Islet of Langerhans (tissue), 1 donor: ENCODE data around the gene HOXC9.

Source experiments
- FAIRE-seq: peaks from one replicate; lab custom pipeline; 2011; peaks lifted over from hg19 to GRCh38; lab: Jason Lieb, UNC

HOXC9 gene

DNA sequence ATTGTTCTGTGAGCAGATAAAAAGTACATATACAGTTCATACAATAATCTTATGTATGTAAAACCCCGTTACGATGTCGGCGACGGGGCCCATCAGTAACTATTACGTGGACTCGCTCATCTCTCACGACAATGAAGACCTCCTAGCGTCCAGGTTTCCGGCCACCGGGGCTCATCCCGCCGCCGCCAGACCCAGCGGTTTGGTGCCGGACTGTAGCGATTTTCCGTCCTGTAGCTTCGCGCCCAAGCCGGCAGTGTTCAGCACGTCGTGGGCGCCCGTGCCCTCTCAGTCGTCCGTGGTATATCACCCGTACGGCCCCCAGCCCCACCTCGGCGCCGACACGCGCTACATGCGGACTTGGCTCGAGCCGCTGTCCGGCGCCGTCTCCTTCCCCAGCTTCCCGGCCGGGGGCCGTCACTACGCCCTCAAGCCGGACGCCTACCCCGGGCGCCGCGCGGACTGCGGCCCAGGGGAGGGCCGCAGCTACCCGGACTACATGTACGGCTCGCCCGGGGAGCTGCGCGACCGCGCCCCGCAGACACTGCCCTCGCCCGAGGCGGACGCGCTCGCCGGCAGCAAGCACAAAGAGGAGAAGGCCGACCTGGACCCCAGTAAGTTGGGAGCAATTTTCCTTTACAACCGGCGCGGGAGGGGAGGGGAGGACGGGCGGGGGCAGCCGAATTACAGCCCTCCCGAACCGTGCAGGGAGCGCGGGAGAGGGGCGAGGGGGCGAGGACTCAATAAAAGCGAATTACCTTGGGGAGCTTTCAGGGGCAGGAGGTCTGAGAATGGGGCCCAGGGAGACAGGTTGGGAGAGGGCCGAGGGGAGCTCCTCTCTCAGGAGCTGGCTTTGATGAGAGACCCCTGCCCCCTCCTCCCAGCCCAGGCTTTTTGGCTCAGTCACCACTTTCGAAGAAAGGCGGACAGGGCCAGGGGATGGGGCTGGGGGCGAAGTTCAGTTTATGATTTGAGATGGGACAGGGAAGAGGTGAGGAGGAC is at the start of gene HOXC9:
HOXC9 (plus strand) TSS at position 46 of the 999 bp plus-strand sequence; CDS start at position 74, 28 bp downstream.
- no peak for FAIRE-seq

DNA sequence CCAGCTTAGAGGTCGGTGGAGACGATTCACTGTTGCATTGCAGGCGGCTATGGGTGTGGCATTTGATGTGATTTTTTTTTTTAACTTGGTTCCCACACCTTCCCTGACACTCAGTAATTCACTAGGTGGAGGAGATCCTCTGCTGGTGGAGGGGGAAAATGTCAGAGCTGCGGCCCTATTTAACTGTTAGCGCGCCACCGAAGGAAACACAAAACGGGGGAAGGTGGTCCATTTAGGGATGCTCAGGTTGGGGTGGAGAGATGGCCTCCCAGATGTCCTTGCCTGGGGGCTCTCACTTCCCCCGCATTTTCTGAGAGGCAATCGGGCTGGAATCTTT is 49.6 kb upstream of the HOXC9 start:
- no peak for FAIRE-seq

DNA sequence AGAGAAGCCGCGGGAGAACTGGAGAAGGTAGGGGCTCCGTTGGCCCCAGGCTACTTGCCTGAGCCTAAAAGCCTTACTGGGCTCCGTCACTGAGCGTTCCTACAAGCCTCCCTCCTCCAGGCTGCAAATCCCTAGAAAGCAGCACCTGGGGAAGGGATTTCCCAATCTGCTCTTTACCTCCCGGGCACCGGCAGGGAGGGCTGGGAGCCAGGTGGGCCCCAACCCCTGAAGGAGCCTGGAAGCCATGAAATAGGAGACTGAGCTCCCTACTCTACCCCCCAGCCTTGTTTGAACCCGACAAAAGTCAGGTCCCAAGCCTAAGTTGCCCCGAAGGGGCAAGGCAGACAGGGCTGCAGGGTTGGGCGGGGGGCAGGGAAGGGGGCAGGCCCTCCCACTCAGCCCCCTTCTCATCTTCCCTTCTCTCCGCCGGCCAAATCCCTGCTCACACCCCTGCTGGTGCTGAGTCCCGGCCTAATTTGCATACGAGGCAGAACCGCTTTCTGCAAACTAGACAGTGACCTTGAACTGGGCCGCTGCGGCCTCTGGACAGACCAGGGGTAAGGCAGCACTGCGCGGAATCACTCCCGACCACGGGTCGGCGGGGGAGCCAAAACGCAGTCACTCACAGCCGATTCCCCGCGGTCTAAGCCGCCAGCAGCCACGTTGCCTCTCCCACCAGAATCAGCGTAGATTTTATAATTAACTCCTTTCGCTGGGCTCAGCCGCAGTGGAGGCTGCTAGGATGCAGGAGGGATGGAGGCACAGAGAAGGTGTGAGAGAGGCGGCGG is 49.0 kb upstream of the HOXC9 start:
- no peak for FAIRE-seq

DNA sequence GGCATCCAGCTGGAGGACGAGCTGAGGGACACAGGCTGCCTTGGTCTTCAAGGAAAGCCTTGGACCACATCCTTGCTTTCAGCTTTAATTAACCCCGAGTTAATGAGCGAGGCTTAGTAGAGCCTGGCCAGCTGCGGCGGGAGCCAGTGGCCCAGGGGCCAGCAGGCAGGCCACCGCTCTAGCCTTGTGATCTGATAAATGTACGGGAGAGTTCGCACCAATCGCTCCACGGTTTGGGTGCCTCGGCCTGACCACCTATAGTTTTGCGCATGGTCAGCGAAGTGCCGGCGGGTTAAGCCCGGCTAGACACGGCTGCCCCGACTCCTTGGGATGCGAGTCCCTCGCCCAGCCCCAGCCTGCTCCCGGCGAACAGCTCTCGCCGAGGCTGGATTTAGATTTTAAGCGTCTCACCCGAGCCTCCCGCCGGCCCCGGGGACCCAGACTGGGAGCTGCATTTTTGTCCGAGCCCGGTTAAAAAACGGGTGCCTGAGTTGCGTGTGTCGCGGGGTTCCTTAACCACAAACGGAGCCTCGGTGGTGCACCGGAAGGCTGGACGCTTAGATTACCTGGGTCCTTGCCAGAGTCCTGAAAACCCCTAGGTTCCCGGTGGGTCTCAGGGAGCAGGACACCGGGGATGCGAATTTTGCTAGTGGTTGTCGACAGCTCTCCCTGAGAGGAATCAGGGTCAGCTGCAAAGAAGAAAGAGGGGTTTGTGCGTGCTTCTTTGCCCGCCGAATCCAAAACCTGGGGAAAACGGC is 48.2 kb upstream of the HOXC9 start:
- FAIRE-seq: no peak

DNA sequence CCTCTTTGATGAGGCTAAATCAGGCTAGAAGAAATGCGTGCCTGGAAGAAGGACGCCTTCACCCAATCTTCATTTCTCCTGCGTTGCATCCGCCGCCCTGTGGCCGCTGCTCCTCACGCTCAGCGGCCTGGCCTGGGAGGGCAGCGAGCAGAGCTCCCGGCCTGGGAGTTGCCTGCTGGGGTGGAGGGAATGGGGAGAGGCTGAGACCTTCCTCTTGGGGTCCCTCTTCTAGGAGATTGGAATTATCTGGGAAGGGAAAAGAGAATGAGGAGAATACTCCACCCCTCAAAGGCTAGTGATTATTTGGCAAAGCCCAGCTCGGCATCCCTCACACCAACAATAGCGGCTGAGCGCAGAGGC is 47.6 kb upstream of the HOXC9 start:
- no peak for FAIRE-seq

DNA sequence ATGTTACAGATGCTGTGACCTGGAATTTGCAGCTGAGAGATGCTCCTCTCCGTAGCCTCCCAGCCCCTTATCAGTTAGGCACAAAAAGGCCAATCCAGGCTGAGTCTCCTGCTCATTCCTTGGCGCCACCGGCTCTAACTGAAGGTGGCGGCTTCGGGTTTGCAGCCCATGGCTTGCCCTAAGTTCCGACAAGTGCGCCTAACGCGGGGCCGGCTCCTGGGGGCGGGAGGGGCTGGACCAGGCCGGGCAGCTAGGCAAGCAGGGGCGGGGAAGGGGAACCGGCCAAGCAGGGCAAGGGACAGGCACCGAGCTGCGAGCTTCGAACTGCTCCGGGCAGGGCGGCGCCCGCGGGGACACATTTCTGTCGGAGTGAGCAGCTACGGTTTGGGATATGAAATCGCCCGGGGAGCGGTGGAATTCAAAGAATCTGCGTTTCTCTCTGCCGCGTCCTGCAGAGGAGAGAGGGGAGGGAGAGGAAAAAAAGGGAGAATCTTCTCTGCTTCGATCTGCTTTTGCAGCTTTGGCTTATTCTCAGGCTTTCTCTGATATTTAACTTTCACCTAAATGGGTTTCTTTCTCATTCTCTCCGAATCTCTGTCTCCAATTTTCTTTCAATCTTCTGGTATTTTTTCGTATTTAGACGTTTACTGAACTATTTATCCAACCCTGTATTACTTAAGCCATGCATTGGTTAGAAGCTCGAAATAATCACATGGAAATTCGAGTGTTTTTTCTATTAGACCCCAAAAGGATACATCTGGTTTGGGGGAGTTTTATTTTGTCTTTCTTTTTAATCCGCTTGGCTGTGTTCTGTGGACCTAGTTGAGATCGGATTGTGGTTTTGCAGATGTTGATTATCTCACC is 46.9 kb upstream of the HOXC9 start:
- no peak for FAIRE-seq

DNA sequence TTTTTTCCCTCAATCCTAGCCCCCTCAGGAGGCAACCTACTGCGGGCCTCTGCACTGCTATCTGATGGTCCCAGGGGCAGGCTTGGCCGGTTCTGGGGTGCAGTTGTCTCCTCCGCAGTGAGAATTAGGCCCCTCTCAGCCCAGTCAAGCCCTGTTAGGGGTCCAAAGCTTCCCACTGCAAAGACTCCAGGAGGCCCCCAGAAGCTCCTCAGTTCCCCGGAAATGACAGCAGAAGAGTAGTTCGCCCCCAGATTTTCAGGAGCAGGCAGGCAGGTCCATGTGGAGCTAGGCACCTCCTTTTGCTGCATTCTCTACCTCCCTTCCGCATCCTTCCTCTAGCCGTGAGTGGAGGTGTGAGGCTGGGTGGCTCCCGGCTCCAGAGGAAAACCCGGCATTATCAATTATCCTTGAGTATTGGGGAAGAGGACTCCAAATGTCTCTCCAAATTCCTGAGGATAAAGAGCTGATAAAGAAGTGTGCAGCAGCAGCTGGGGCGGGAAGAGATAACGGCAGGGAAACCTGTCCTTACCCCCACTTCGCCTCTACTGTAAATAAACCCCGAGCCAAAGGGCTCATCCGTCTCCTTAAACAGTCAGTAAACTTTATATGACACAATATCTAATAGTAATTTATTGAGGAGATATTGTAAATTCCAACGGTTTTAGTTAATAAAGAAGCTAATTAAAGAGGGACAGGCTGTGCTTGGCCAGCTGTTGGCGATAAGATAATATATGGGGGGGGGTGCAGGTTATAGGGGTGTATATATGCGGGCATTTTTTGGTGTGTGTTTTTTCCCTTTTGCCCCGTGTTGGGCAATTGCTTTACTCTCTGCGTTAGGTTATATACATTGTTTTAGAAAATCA is 45.9 kb upstream of the HOXC9 start:
- FAIRE-seq: no peak

DNA sequence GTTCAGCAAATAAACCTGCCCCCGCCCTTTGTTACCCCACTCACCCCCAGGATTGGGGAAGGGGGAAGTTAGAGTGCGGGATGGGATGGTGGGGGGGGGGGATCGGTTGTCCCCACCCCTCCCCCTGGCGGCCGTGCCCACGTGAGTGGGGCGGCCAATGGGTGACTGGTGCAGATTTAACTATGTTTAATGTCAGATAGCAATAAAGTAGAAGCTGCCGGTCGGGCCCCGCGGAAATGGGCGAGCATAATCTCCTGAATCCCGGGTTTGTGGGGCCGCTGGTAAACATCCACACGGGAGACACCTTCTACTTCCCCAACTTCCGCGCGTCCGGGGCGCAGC is 45.3 kb upstream of the HOXC9 start, which contains the start of gene HOXC12:
HOXC12 (plus strand) TSS at position 210 of the 342 bp plus-strand sequence; CDS start at position 237, 27 bp downstream.
- no peak for FAIRE-seq

DNA sequence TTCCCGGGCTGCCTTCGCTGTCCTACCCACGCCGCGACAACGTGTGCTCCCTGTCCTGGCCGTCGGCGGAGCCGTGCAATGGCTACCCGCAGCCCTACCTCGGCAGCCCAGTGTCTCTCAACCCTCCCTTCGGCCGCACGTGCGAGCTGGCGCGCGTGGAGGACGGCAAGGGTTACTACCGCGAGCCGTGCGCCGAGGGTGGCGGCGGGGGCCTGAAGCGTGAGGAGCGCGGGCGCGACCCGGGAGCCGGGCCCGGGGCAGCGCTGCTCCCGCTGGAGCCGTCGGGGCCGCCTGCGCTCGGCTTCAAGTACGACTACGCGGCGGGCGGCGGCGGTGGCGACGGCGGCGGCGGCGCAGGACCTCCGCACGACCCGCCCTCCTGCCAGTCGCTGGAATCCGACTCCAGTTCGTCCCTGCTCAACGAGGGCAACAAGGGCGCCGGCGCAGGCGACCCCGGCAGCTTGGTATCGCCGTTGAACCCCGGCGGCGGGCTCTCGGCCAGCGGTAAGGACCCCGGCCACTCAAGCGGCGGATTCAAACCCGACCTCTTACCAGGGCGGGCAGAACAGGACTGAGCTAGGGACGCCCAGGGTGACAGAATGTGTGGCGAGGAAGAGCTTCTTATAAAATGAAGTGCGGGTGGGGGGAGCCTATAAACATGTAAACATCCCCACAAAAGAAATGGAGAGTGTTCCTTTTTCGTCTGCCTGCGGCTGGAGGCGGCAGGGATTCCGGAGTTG is 44.8 kb upstream of the HOXC9 start:
- no peak for FAIRE-seq

DNA sequence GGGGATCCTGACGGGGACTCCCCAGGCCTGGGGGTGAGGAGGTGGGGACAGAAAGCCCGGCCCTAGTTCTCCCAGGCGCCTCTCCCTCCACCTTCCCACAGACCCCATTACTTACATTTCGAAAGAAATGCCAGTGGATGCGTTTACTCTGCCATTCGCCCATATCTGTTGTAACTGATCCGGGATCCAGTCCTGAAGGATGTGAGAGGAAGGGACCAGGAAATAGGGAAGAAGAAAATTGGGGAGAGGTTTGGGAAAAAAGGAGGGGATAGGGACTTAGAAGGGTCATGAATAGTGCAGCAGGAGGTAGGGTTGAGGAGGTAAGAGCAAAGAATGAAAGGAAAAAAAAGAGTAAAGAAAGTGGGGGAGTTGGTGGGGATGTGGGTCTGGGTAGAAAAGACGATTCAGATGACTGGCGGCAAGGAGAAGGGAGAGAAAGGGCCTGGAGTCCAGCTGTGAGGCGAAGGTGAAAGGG is 44.1 kb upstream of the HOXC9 start:
- no peak for FAIRE-seq

DNA sequence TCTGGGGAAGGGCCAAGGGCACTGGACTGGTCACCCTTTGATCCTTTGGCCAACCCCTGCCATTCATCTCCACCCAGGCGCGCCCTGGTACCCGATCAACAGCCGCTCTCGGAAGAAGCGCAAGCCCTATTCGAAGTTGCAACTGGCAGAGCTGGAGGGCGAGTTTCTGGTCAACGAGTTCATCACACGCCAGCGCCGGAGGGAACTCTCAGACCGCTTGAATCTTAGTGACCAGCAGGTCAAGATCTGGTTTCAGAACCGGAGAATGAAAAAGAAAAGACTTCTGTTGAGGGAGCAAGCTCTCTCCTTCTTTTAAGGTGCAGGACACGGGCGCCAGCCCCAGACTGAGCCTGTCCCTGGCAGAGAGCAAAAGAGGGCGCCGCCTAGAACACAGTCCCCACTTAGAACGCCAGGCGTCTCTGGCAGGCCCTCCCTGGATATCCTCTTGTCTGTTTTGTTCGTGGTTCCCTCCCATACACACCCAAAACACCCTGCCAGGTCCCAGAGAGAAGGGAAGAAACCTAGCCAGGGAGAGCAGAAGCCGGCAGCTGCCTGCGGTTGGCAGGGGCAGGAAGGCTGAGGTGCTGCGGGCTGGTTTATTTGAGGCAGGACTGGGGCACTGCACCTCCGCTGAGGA is 43.6 kb upstream of the HOXC9 start:
- FAIRE-seq: no peak

DNA sequence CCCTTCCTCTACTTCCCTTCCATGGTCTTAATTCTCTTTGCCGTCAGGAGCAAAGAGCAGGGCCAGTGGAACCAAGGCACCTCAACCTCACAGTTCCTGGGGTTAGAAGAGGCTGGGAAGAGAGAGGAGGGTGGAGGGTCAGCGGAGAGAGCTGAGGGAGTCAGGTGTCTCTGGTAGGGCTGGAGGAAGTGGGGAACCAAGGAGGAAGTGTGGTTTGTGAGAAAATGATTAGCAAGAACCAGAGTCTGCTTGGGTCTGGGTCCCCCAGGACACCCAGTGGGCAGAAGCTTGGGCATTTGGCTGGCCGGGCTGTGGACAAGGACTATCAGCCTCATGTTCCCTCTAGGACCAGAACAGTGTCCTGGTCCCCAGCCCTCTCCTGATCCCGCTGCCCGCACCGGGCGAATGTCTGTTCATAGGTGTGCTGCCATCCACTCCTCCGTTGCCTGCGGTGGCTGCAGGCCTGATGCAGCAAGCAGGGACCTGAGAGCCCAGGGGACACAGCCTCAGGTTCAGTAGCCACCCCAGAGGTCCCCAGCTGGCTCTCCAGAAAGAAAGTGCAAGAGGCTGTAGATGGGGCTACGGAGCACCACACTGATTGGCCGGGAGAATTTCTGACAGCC is 42.9 kb upstream of the HOXC9 start:
- no peak for FAIRE-seq

DNA sequence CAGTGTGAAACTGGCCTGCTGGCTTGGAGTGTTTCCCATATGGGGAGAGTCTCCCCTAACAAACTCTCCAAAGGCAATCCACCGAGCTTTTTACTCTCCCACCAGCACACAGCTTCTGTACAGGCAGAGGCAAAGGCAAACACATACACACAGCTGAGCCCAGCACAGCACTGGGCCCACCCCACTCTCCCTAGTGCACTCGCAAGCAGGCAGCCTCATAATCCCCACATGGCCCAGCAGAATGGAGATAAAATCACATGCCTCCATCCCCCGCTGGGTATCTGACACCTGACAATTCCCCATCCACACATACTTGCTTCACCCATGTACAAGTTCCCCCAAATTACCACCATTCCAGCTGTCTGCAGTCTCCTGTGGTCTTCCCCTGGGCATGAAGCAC is 41.8 kb upstream of the HOXC9 start:
- no peak for FAIRE-seq

DNA sequence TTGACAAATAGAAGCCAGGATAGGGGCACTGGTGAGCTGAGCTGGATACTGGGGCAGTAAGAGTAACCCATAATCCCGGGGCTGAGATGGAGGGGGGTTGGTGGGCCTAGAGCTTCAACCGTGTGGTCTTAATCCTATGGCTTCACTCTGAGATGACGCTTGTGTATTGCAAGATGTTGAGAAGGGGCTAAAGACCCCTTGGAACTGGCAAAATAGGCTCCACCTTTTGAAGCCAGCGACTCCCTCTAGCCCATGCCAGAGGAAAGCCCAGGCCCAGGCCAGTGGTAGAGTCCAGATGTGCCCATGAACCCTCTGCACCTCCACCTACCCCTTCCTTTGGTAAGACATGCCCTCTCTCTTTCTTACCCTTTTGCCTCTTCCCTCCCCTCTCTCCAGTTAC is 40.6 kb upstream of the HOXC9 start:
- no peak for FAIRE-seq

DNA sequence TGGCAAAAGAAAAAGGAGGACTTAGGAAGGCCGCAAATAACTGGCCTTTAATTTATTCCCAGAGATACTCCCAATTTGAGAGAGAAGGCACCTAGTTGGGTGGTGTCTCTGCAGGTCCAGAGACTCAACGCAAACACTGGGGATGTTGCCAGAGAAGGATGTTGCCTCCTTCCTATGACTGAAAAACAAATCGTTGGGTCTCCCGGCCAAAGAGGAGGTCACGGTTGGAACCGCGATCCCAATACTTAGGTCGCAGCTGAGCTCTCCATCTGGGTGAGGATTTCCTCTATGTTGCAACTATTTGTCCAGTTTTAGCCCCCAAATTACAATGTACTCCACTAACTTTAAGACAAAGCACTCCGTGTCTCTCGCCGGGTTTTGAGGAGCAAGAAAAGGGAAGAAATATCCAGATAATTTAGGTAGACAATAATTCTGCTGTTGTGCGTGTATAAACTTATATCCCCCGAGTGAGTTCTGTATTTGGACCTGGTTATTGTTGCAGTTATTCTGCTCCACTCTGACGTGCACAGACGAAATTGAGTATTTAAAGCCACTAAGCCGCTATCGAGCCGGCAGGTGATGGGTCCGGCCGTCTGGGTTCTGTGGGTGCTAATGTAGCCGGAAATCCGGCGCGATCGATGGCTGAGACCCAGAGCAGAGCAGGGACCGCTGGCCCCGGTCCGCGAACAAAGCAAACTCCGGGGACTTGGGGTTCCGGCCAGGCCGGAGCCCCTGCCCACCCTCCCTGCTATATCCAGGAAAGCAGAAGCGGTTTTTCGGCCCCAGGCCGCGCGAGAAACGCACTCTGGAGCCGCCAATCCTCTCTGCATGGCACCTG is 39.6 kb upstream of the HOXC9 start:
- no peak for FAIRE-seq

DNA sequence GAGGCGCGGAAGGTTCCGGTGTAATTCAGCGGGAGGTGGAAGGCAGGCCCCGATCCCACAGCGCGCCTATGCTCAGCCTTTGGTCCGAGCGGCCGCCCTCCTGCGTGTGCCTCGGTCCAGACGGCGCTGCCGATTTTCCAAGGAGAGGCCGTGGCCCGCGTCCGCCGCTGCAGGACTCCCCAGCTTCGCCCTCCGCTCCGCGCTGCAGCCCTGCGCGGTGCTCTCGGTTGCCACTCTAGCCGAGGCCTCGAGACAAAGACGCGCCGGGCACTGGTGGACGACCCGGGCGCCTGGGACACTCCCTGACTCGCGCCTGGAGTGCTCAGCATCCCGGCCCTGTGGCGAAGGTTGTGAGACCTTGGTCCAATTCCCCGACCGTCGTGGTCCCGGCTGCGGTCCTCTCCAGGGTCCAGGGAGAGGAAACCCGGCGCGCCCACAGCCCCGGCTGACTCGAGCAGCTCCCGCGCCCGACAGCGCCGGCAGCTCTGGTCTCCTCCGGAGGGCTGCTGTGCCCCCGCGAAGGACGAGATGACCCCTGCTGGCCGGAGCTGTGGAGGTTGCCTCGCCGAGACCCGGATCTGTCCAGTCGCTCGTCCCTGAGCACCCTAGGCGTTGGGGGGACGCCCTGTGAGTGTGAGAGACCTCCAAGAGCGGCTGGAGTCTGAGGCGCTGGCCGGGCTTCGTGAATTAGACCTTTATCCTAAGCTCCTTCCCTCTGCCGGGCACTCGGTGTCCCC is 38.8 kb upstream of the HOXC9 start:
- FAIRE-seq: no peak

DNA sequence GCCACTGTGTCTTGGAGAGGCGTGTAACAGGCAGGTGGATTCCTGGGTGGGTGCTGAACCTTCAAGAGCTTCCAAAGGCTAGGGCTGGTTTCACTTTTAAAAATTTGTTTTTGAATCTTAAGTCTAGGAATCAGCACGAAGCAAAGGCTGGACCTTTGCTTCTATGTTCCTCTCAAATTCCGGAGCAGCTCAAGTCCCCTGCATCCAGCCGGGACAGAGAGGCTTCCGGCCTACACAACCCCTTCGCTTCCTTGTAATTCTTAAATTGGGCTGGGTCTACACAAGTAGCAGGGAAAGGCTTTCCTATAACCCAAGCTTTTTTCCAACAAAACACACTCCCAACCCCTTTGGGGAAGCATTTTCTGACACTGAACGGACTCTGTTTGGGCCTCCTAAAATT is 37.0 kb upstream of the HOXC9 start:
- FAIRE-seq: no peak
